HG02870 (cell line): ENCODE measurements around the gene FOXB1.

ENCODE experiments used
- ATAC-seq: cut with Tn5 transposase; IDR thresholded peaks from one replicate; pipeline ENCODE4 v1.9.1; 2021; ENCODE audit warnings: mild to moderate bottlenecking, moderate library complexity; ENCODE audit not compliant: unreplicated experiment

FOXB1 gene

GRCh38 chr15:60017538-60018520 is 13.7 kb downstream of the FOXB1 start:
- no peak for ATAC-seq

- ATAC-seq = no peak
Measured at GRCh38 chr15:60020736-60021135, 16.6 kb downstream of the FOXB1 start.

GRCh38 chr15:60021589-60022378 is 17.7 kb downstream of the FOXB1 start:
- no peak for ATAC-seq

GRCh38 chr15:60022379-60022741 is 18.2 kb downstream of the FOXB1 start:
- ATAC-seq = no peak

DNA sequence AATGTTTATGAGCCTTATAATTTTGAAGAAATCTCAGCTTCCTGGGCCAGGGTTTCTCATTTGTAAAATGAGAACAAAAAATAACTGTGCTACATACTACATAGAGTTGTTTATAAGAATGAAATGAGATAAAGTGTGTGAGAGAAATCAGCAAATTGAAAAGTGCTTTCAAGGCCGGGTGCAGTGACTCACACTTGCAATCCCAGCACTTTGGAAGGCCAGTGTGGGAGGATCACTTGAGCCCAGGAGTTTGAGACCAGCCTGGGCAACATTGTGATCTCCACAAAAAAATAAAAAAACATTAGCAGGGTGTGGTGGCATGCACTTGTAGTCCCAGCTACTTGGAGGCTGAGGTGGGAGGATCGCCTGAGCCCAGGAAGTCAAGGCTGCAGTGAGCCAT is 22.4 kb downstream of the FOXB1 start:
- no peak for ATAC-seq

GRCh38 chr15:60035344-60035743 is 31.2 kb downstream of the FOXB1 start:
- no peak for ATAC-seq

- ATAC-seq = no peak
Measured at GRCh38 chr15:60039316-60039715, 35.2 kb downstream of the FOXB1 start.

DNA sequence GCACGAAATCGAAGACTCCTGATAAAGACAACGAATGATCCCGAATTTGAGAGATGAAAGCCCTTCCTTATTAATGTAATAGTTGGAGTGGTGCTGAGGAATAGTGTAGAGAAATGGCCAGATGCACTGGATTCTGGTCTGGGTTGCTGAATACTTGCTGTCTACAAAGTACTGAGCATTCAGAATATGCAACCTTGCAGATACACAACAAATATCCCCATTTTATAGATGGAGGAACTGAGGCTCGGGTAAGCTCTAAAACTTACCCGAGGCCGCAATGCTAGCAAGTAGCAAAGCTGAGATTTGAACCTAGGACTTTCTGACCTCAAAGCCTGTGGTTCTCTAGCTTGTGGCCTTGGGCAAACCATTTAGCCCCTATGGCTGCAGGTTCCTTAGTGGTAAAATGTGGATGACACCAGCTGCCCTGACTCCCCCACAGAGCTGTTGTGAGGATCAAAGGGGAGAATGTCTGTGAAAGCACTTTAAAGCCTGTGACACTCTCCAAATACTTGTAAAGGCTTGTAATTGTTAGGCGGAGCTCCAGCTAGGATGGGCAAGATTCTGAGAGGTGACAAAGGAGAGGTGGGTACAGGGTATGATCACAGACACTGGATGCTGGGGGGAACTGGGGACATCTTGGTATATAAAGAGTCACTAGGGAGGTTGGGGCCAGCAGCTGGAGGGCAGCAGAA is 39.8 kb downstream of the FOXB1 start:
- no peak for ATAC-seq

DNA sequence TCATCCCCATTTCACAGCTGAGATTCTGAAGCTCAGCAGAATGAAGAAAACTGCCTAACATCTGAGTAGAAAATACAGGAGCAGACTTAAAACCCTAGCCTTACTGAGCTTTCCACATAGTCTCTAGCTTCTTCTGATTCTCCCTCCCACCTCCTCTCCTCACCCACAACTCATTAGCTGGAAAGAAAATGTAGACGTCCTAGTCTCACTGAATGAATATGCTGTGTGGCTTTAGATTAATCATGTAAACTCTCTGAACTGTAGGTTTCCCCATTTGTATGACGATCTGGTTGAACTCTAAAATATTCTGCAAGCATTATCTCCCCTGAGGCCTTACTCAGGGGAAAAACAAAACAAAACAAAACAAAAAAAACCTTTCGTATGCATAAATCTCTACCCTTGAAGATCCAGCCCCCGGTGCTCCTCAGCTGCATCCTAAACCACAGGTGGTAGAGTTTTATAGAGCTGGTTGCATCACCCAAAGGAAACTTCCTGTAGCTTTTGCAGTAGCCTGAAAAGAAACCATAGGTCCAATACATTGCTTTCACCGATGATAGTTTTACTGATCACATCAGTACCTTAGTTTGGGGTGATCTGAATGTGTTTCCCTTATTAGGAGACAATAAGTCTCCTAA is 40.6 kb downstream of the FOXB1 start:
- no peak for ATAC-seq

DNA sequence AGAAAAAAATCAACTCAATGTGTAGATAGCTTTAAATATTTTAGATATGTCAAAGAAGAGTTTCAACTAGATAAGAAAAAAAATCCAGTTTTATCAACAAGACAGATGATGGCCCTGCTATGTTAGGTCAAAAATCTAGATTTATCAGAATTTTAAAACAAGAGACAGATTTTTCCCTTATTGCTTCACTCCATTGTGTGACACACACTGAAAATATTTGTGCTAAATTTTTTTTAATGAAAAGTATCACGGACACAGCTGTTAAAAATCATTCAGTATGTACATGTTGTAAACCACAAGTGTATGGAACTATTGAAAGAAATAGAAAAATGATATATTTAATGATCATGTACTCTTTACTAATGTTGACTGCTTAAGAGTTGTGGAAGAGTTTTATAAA is 43.6 kb downstream of the FOXB1 start:
- ATAC-seq = no peak

- ATAC-seq = no peak
Measured at GRCh38 chr15:60049948-60050347, 45.8 kb downstream of the FOXB1 start.

DNA sequence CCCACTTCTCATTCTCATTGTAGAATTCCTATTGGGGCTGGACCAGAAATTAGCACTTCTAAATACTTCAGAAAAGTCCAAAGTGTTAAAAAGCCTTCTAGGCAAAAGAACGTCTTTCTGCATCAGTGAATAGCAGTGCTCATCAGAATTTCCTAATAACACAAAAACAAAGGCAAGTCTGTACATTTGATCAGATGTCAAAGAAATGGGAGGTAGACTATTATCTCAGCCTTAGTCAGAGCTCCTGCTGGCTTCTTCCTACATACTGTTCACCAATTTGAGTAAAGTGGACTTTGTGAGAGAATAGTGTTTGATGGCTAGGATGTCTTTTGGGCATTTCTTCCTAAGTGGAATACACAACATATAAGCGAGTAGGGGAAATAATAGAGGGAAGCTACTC is 48.7 kb downstream of the FOXB1 start:
- ATAC-seq = no peak

DNA sequence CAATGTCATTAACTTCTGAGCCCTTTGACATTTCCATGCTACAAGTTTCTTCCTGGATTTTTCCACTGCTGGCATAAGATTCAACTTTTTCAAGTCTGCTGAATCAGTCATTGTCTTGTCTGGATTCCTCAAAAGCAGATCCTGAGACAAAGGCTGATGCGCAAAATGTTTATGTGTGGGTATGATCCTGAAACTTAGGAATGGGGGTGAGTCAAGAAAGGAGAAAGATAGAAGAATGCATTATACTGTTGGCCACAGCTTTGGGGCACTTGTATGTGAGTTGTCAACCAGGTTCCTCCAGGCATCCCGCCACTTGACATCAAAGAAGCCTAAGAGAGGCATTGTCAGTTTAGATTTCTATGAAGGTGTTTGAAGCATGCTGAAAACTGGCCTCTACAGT is 50.4 kb downstream of the FOXB1 start:
- no peak for ATAC-seq
